ENCODE results near the gene C10orf62.

GRCh38 chr10:97628228-97628627, 38.7 kb downstream of the C10orf62 start:
- no peak for TF ChIP-seq CTCF (IDR thresholded peaks at IDR 0.05; ENCODE audit: low read depth, low read length)
- no peak for TF ChIP-seq EZH2phosphoT487 (IDR thresholded peaks at IDR 0.05; ENCODE audit: low read depth)
